ENCODE results near the gene THSD7B.
"Not testable (repeated sequence)": the region's sequence is repeated elsewhere in the genome, so short reads cannot be mapped to it uniquely, and the experiment has no call there.

The THSD7B gene

GRCh38 chr2:136741471-136741870 is 23.9 kb upstream of the THSD7B start:
- no peak for TF ChIP-seq EZH2 (IDR thresholded peaks at IDR 0.05; ENCODE audit: borderline replicate concordance, low read length)
- TF ChIP-seq CTCF (IDR thresholded peaks at IDR 0.05; ENCODE audit: low read length) = no peak
- Histone ChIP-seq H3F3A (ENCODE audit: insufficient read depth, low read length) (no peaks in the 10 kb centered on the region), H3K4me1 (ENCODE audit: insufficient read depth, low read length, severe bottlenecking) (no peaks in the 10 kb centered on the region), H3K9me3 (ENCODE audit: low read length) (no peaks in the 10 kb centered on the region), H3K9me2 (ENCODE audit: low read depth, low read length) (no peaks in the 10 kb centered on the region), H3K36me3 (ENCODE audit: insufficient read depth, low read length) (no peaks in the 10 kb centered on the region), H3K9ac (ENCODE audit: low read length) (no peak overlapping the region), H3K79me2 (ENCODE audit: insufficient read depth, low read length) (no peaks in the 10 kb centered on the region), H3K4me3 (ENCODE audit: low read depth, low read length, poor library complexity, severe bottlenecking) (no peak overlapping the region), H3K27ac (ENCODE audit: low read depth, low read length, poor library complexity, severe bottlenecking) (no peak overlapping the region), H3K27me3 (ENCODE audit: insufficient read depth, low read length) (no peaks in the 10 kb centered on the region), H3K4me2 (ENCODE audit: low read length) (no peak overlapping the region), H2AFZ (ENCODE audit: low read length) (no peak overlapping the region), H4K20me1 (ENCODE audit: insufficient read depth, low read length) (no peaks in the 10 kb centered on the region)

DNA sequence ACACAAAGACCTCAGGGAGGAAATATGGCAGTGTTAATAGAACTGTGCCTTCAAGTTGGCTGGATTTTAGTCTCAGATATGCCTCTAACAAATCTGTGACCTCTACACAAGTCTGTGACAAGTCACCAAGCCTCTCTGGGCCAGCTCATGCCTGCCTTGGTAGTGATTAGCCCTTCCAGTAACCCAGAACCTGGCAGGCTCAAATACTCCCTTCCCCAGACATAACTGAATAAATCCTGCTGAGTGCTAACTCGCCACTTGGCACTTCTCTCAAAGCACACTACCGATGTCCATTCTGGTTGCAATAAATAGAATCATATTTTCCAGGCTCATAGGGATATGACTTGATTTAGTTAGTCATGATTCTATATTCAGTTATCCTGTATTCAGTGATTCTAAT is 15.3 kb upstream of the THSD7B start:
- Histone ChIP-seq H3K9me2 (ENCODE audit: low read depth, low read length) (no peaks in the 10 kb centered on the region), H3K79me2 (ENCODE audit: insufficient read depth, low read length) (no peaks in the 10 kb centered on the region), H3F3A (ENCODE audit: insufficient read depth, low read length) (no peaks in the 10 kb centered on the region), H3K4me1 (ENCODE audit: insufficient read depth, low read length, severe bottlenecking) (no peaks in the 10 kb centered on the region), H3K27ac (ENCODE audit: low read depth, low read length, poor library complexity, severe bottlenecking) (no peak overlapping the region), H3K4me3 (ENCODE audit: low read depth, low read length, poor library complexity, severe bottlenecking) (no peak overlapping the region), H3K9ac (ENCODE audit: low read length) (no peak overlapping the region), H3K9me3 (ENCODE audit: low read length) (no peaks in the 10 kb centered on the region), H3K4me2 (ENCODE audit: low read length) (no peak overlapping the region), H3K27me3 (ENCODE audit: insufficient read depth, low read length) (no peaks in the 10 kb centered on the region), H4K20me1 (ENCODE audit: insufficient read depth, low read length) (no peaks in the 10 kb centered on the region), H3K36me3 (ENCODE audit: insufficient read depth, low read length) (no peaks in the 10 kb centered on the region), H2AFZ (ENCODE audit: low read length) (no peak overlapping the region)
- TF ChIP-seq EZH2 (IDR thresholded peaks at IDR 0.05; ENCODE audit: borderline replicate concordance, low read length) = no peak
- no peak for TF ChIP-seq CTCF (IDR thresholded peaks at IDR 0.05; ENCODE audit: low read length)

GRCh38 chr2:136751406-136751805 is 13.9 kb upstream of the THSD7B start:
- Histone ChIP-seq H3K4me1 (ENCODE audit: insufficient read depth, low read length, severe bottlenecking) (no peaks in the 10 kb centered on the region), H3K27me3 (ENCODE audit: insufficient read depth, low read length) (no peaks in the 10 kb centered on the region), H3K79me2 (ENCODE audit: insufficient read depth, low read length) (no peaks in the 10 kb centered on the region), H3K9me3 (ENCODE audit: low read length) (no peaks in the 10 kb centered on the region), H3K4me3 (ENCODE audit: low read depth, low read length, poor library complexity, severe bottlenecking) (no peak overlapping the region), H4K20me1 (ENCODE audit: insufficient read depth, low read length) (no peaks in the 10 kb centered on the region), H2AFZ (ENCODE audit: low read length) (no peak overlapping the region), H3F3A (ENCODE audit: insufficient read depth, low read length) (no peaks in the 10 kb centered on the region), H3K27ac (ENCODE audit: low read depth, low read length, poor library complexity, severe bottlenecking) (no peak overlapping the region), H3K9me2 (ENCODE audit: low read depth, low read length) (no peaks in the 10 kb centered on the region), H3K4me2 (ENCODE audit: low read length) (no peak overlapping the region), H3K36me3 (ENCODE audit: insufficient read depth, low read length) (no peaks in the 10 kb centered on the region), H3K9ac (ENCODE audit: low read length) (no peak overlapping the region)
- TF ChIP-seq CTCF (IDR thresholded peaks at IDR 0.05; ENCODE audit: low read length) = no peak
- no peak for TF ChIP-seq EZH2 (IDR thresholded peaks at IDR 0.05; ENCODE audit: borderline replicate concordance, low read length)

DNA sequence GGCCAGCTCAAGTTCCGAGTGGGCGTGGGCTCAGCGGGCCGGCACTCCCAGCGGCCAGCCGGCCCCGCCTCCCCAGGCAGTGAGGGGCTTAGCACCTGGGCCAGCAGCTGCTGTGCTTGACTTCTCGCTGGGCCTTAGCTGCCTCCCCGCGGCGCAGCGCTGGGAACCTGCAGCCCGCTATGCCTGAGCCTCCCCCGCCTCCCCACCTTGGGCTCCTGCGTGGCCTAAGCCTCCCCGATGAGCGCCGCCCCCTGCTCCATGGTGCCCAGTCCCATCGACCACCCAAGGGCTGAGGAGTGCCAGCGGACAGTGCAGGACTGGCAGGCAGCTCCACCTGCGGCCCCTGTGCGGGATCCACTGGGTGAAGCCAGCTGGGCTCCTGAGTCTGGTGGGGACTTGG is 6.8 kb upstream of the THSD7B start:
- H4K20me1 ChIP-seq (ENCODE audit: insufficient read depth, low read length); H3K79me2 ChIP-seq (ENCODE audit: insufficient read depth, low read length); H3K9me2 ChIP-seq (ENCODE audit: low read depth, low read length); H3K9ac ChIP-seq (ENCODE audit: low read length); H3K4me2 ChIP-seq (ENCODE audit: low read length); H3K27ac ChIP-seq (ENCODE audit: low read depth, low read length, poor library complexity, severe bottlenecking); H2AFZ ChIP-seq (ENCODE audit: low read length); H3K36me3 ChIP-seq (ENCODE audit: insufficient read depth, low read length); H3F3A ChIP-seq (ENCODE audit: insufficient read depth, low read length); H3K4me1 ChIP-seq (ENCODE audit: insufficient read depth, low read length, severe bottlenecking); H3K4me3 ChIP-seq (ENCODE audit: low read depth, low read length, poor library complexity, severe bottlenecking); H3K27me3 ChIP-seq (ENCODE audit: insufficient read depth, low read length); H3K9me3 ChIP-seq (ENCODE audit: low read length): not testable (repeated sequence)
